H1 (cell line): ENCODE results near the gene NAXD. TPM values are rescaled to one million over a fixed set of nuclear protein-coding genes. Genes with fewer than 3 reads are reported as not detected.

Experiments
- CTCF ChIA-PET: fragments of 300-600 bp; sonication (Branson Sonifier 250); formaldehyde crosslinking; loops from one replicate; lab custom pipeline; 2021; ENCODE audit not compliant: partially characterized antibody; lab: Charles Lee
- POLR2A ChIA-PET: fragments of 300-600 bp; sonication (Branson Sonifier 250); formaldehyde crosslinking; loops from one replicate; lab custom pipeline; 2021; ENCODE audit warnings: inconsistent platforms; ENCODE audit not compliant: partially characterized antibody; lab: Charles Lee
- DNase-seq, 2 experiments: peaks; one replicate each; pipeline versions ENCODE4 v3.0.0 to v3.0.0-alpha.2; 2010 to 2022; ENCODE audit warnings: low spot score in 2 of 2, low read depth in 1 of 2, mixed read lengths in 1 of 2
- FAIRE-seq: peaks from 2 replicates; lab custom pipeline; 2011; peaks lifted over from hg19 to GRCh38; lab: Jason Lieb, UNC
- H2AFZ ChIP-seq: 2 replicates; pipeline ENCODE4 v1.8.1; 2012; ENCODE audit warnings: low read length, inconsistent platforms
- H2AK5ac ChIP-seq: 2 replicates; pipeline ENCODE4 v1.6.1; 2013; ENCODE audit warnings: low read depth, low read length
- H2BK120ac ChIP-seq: replicated peaks from 2 replicates; pipeline ENCODE3; 2013; ENCODE audit warnings: low read depth, low read length, inconsistent platforms
- H2BK12ac ChIP-seq: 2 replicates; pipeline ENCODE4 v1.6.1; 2013; ENCODE audit warnings: low read depth, low read length
- H2BK15ac ChIP-seq: 2 replicates; pipeline ENCODE4 v1.6.1; 2013; ENCODE audit warnings: low read length
- H2BK20ac ChIP-seq: 2 replicates; pipeline ENCODE4 v1.6.1; 2013; ENCODE audit warnings: low read length
- H2BK5ac ChIP-seq: 2 replicates; pipeline ENCODE4 v1.6.1; 2013; ENCODE audit warnings: low read depth, low read length
- H3K14ac ChIP-seq: 2 replicates; pipeline ENCODE4 v1.6.1; 2013; ENCODE audit warnings: inconsistent platforms; ENCODE audit not compliant: insufficient read length
- H3K18ac ChIP-seq: 2 replicates; pipeline ENCODE4 v1.6.1; 2013; ENCODE audit warnings: low read length; ENCODE audit errors: extremely low read depth
- H3K23ac ChIP-seq: 2 replicates; pipeline ENCODE4 v1.6.1; 2013; ENCODE audit warnings: inconsistent platforms; ENCODE audit not compliant: insufficient read length
- H3K23me2 ChIP-seq: 2 replicates; pipeline ENCODE4 v1.6.1; 2013; ENCODE audit warnings: low read depth, low read length
- H3K27ac ChIP-seq: 2 replicates; pipeline ENCODE4 v1.6.1; 2011; ENCODE audit warnings: low read depth, low read length, inconsistent platforms
- H3K27me3 ChIP-seq, 4 experiments: replicated peaks in 1 of 4; 1 replicate in 1 of 4; 2 replicates in 3 of 4; pipeline versions ENCODE4 v1.6.1 to v1.8.1; 2011 to 2013; ENCODE audit warnings: low read length in 3 of 4, mild to moderate bottlenecking in 3 of 4, inconsistent platforms in 2 of 4, mixed read lengths in 2 of 4, moderate library complexity in 1 of 4; ENCODE audit not compliant: control insufficient read depth in 3 of 4, insufficient read depth in 3 of 4; ENCODE audit errors: extremely low read depth in 1 of 4
- H3K36me3 ChIP-seq, 4 experiments: 2 replicates each; pipeline versions ENCODE4 v1.6.1 to v1.8.1; 2011 to 2013; ENCODE audit warnings: mild to moderate bottlenecking in 4 of 4, low read length in 3 of 4, moderate library complexity in 2 of 4, control low read depth in 1 of 4, inconsistent platforms in 1 of 4; ENCODE audit not compliant: insufficient read depth in 4 of 4, control insufficient read depth in 2 of 4
- H3K4ac ChIP-seq: replicated peaks from 2 replicates; pipeline ENCODE3; 2013; ENCODE audit warnings: low read length, low read depth, mixed read lengths, inconsistent platforms; ENCODE audit not compliant: insufficient read length
- H3K4me1 ChIP-seq, 4 experiments: replicated peaks in 1 of 4; 1 replicate in 1 of 4; 2 replicates in 3 of 4; pipeline versions ENCODE4 v1.6.1 to v1.8.1; 2011 to 2013; ENCODE audit warnings: low read length in 3 of 4, inconsistent platforms in 2 of 4, mixed read lengths in 1 of 4; ENCODE audit not compliant: insufficient read depth in 4 of 4, control insufficient read depth in 3 of 4
- H3K4me2 ChIP-seq, 2 experiments: 2 replicates each; pipeline versions ENCODE4 v1.6.1 to v1.8.1; 2011 to 2013; ENCODE audit warnings: low read depth in 2 of 2, low read length in 2 of 2, control low read depth in 1 of 2, inconsistent platforms in 1 of 2, mild to moderate bottlenecking in 1 of 2; ENCODE audit not compliant: insufficient read depth in 1 of 2
- H3K4me3 ChIP-seq, 4 experiments: fragments of 200-600, 300-600 bp in 1 of 4; sonication (generic), shearing (Covaris generic), sonication (Bioruptor Twin) in 1 of 4; 2 replicates each; pipeline versions ENCODE4 v1.5.1 to v1.8.1; 2011 to 2016; ENCODE audit warnings: low read length in 4 of 4, low read depth in 3 of 4, control low read depth in 2 of 4, inconsistent platforms in 2 of 4, mild to moderate bottlenecking in 2 of 4, mixed read lengths in 1 of 4, moderate library complexity in 1 of 4; ENCODE audit not compliant: insufficient read depth in 2 of 4; ENCODE audit errors: extremely low read depth in 1 of 4
- H3K56ac ChIP-seq: replicated peaks from 2 replicates; pipeline ENCODE3; 2013; ENCODE audit warnings: low read depth, mild to moderate bottlenecking, mixed read lengths, low read length, inconsistent platforms; ENCODE audit not compliant: insufficient read length
- H3K79me1 ChIP-seq: 2 replicates; pipeline ENCODE4 v1.6.1; 2013; ENCODE audit warnings: low read depth, low read length, control low read depth
- H3K79me2 ChIP-seq, 2 experiments: 2 replicates each; pipeline versions ENCODE4 v1.6.1 to v1.8.1; 2012 to 2013; ENCODE audit warnings: low read length in 2 of 2, mild to moderate bottlenecking in 2 of 2, inconsistent platforms in 1 of 2; ENCODE audit not compliant: insufficient read depth in 2 of 2, control insufficient read depth in 1 of 2
- H3K9ac ChIP-seq, 4 experiments: replicated peaks in 1 of 4; 1 replicate in 1 of 4; 2 replicates in 3 of 4; pipeline versions ENCODE4 v1.6.1 to v1.8.1; 2011 to 2013; ENCODE audit warnings: low read depth in 3 of 4, low read length in 3 of 4, control low read depth in 2 of 4, mild to moderate bottlenecking in 2 of 4, moderate library complexity in 2 of 4, inconsistent platforms in 1 of 4; ENCODE audit errors: extremely low read depth in 1 of 4
- H3K9me3 ChIP-seq, 2 experiments: 2 replicates each; pipeline versions ENCODE4 v1.6.1 to v1.8.1; 2012 to 2013; ENCODE audit warnings: mild to moderate bottlenecking in 2 of 2, moderate library complexity in 2 of 2, control low read depth in 1 of 2, inconsistent platforms in 1 of 2, low read depth in 1 of 2, low read length in 1 of 2, mixed read lengths in 1 of 2; ENCODE audit not compliant: insufficient read depth in 2 of 2
- H4K20me1 ChIP-seq, 2 experiments: replicated peaks in 1 of 2; 2 replicates each; pipeline versions ENCODE3 to v1.8.1; 2011 to 2013; ENCODE audit warnings: inconsistent platforms in 2 of 2, low read length in 2 of 2, mild to moderate bottlenecking in 1 of 2; ENCODE audit not compliant: insufficient read depth in 2 of 2, control insufficient read depth in 1 of 2
- H4K5ac ChIP-seq: 2 replicates; pipeline ENCODE4 v1.6.1; 2013; ENCODE audit warnings: low read length, low read depth, mixed read lengths, inconsistent platforms; ENCODE audit not compliant: insufficient read length
- H4K8ac ChIP-seq: 2 replicates; pipeline ENCODE4 v1.8.0; 2013; ENCODE audit warnings: mild to moderate bottlenecking, moderate library complexity, low read length, inconsistent platforms; ENCODE audit not compliant: insufficient read depth; ENCODE audit errors: extremely low read depth
- H4K91ac ChIP-seq: replicated peaks from 2 replicates; pipeline ENCODE3; 2013; ENCODE audit warnings: low read length, mixed read lengths, inconsistent platforms; ENCODE audit not compliant: insufficient read length
- EGR1 ChIP-seq: IDR thresholded peaks from 2 replicates; pipeline ENCODE4 v1.6.1; 2011; ENCODE audit warnings: low read depth, low read length, borderline replicate concordance
- JUN ChIP-seq: IDR thresholded peaks from 2 replicates; pipeline ENCODE4 v1.6.1; 2011; ENCODE audit warnings: low read depth, mild to moderate bottlenecking, improper control_type of control experiment, low read length
- POLR2A ChIP-seq, 2 experiments: IDR thresholded peaks; 1 replicate in 1 of 2; 2 replicates in 1 of 2; pipeline ENCODE4 v1.6.1; 2011; ENCODE audit warnings: low read depth in 2 of 2, low read length in 2 of 2, mild to moderate bottlenecking in 2 of 2; ENCODE audit errors: control extremely low read depth in 1 of 2
- RFX5 ChIP-seq: IDR thresholded peaks from 2 replicates; pipeline ENCODE4 v1.6.1; 2011; ENCODE audit warnings: low read depth, low read length, improper control_type of control experiment, borderline replicate concordance
- TAF7 ChIP-seq: optimal IDR thresholded peaks from 2 replicates; pipeline ENCODE3; 2011; ENCODE audit warnings: low read depth, mild to moderate bottlenecking, inconsistent platforms, low read length, moderate library complexity, borderline replicate concordance
- WGBS, 2 experiments: shearing (Covaris generic) in 1 of 2; methylation state at CpG; one replicate each; pipeline versions ENCODE4 v1.1.6 to v1.1.7; 2013 to 2015; ENCODE audit warnings: low lambda C conversion rate in 2 of 2, mixed read lengths in 2 of 2, inconsistent platforms in 1 of 2, low coverage in 1 of 2, missing lambda C conversion rate in 1 of 2; ENCODE audit not compliant: insufficient replicate concordance in 2 of 2, insufficient coverage in 1 of 2, insufficient read length in 1 of 2; ENCODE audit errors: extremely low coverage in 1 of 2, missing lambda C conversion rate in 1 of 2; 5-methylcytosine and 5-hydroxymethylcytosine counted together
- polyA plus RNA-seq, 7 experiments: library from polyadenylated mRNA; depleted of rRNA in 3 of 7; stranded (reverse) in 5 of 7; unstranded in 2 of 7; fragments of >200 nt in 5 of 7; fragments of 200-250 nt in 2 of 7; gene quantifications; 1 replicate in 5 of 7; 2 replicates in 1 of 7; 4 replicates in 1 of 7; pipeline versions ENCODE4 v1.2.1 to v1.2.3, GENCODE V29; 2011 to 2013; ENCODE audit warnings: missing spikeins in 2 of 7, mixed read lengths in 2 of 7
- total RNA-seq: library from RNA; stranded (reverse); fragmentation: NEBNext Ultra II Directional; extraction: Animal tissue kit (Norgen Biotek cat#: 25700); gene quantifications from 2 replicates; pipeline ENCODE4 v1.2.1, GENCODE V29; 2021

The NAXD gene
- total and polyA plus RNA-seq, 2 of the 8 experiments (the other 6 are each of a cell fraction or from before 2014, with no cell fraction given), result 25.4 to 35.5 TPM

- no peaks in the 10 kb centered on the region; a peak in 1 of 7 replicates for H3K4me1 ChIP-seq
- no peaks in the 10 kb centered on the region for H3K23me2 ChIP-seq
- 89% methylated on average over 7 of the region's 7 CpGs; no CpG with 5 or more reads in 1 of the 2 experiments for WGBS, 2 experiments
- no peak overlapping the region for H3K14ac ChIP-seq
- H2BK120ac ChIP-seq, result no peak overlapping the region
- H4K8ac ChIP-seq, result no peak overlapping the region
- H2BK20ac ChIP-seq, result no peak overlapping the region
- CTCF ChIA-PET, result interaction anchor here (1.6 to 2.1 kb wide), 2 partner anchors 11 to 16 kb away, joined by 4 to 8 read pairs; no protein-coding TSS in a partner anchor
- no peaks in the 10 kb centered on the region for H3K9me3 ChIP-seq
- no peak overlapping the region for H2BK15ac ChIP-seq
- no peak overlapping the region for H3K23ac ChIP-seq
- no peak overlapping the region for H3K9ac ChIP-seq
- POLR2A ChIA-PET, result interaction anchor here (1.0 kb wide), 1 partner anchor 19 kb away, joined by 3 read pairs; no protein-coding TSS in a partner anchor
- H4K20me1 ChIP-seq, result peaks cover 9 to 23% of the 10 kb centered on the region in 2 experiments
- H2BK12ac ChIP-seq, result no peak overlapping the region
- H3K4ac ChIP-seq, result no peak overlapping the region
- H3K27ac ChIP-seq, result no peak overlapping the region
- H3K18ac ChIP-seq, result no peak overlapping the region
- FAIRE-seq (no peak), DNase-seq (no peak)
- no peak overlapping the region for H4K5ac ChIP-seq
- H3K27me3 ChIP-seq, result no peaks in the 10 kb centered on the region
- no peak overlapping the region for H4K91ac ChIP-seq
- H3K4me3 ChIP-seq, result no peak overlapping the region
- H3K56ac ChIP-seq, result no peak overlapping the region
- no peak overlapping the region for H2AFZ ChIP-seq
- H2BK5ac ChIP-seq, result no peak overlapping the region
- H3K4me2 ChIP-seq, result no peak overlapping the region
- H3K79me2 ChIP-seq, result peaks cover 0 to 56% of the 10 kb centered on the region in 2 experiments; a peak in 3 of 4 replicates
- H2AK5ac ChIP-seq, result no peak overlapping the region
- peaks cover 8% of the 10 kb centered on the region for H3K79me1 ChIP-seq
- peaks cover 0 to 5% (median 3%) of the 10 kb centered on the region in 4 experiments; a peak in 4 of 8 replicates for H3K36me3 ChIP-seq
- TF ChIP-seq RFX5 (no peak), EGR1 (no peak), POLR2A (IDR thresholded peaks at IDR 0.05; ENCODE audit: control extremely low read depth in 1 of 2, low read depth in 2 of 2, low read length in 2 of 2) (no peak), JUN (no peak), TAF7 (no peak)
Observed at GRCh38 chr13:110629735-110630134, 14.4 kb downstream of the NAXD start.
